GM12873 (cell line): ENCODE data around the gene TRIM71.

Experiments
- TF ChIP-seq, protein P1 (sequence below): IDR thresholded peaks from 2 replicates; pipeline ENCODE4 v1.5.1; 2012; ENCODE audit warnings: low read depth, mild to moderate bottlenecking, moderate library complexity, low read length, control low read depth; ENCODE audit not compliant: insufficient read depth; ENCODE audit errors: missing control alignments

TRIM71 gene

DNA sequence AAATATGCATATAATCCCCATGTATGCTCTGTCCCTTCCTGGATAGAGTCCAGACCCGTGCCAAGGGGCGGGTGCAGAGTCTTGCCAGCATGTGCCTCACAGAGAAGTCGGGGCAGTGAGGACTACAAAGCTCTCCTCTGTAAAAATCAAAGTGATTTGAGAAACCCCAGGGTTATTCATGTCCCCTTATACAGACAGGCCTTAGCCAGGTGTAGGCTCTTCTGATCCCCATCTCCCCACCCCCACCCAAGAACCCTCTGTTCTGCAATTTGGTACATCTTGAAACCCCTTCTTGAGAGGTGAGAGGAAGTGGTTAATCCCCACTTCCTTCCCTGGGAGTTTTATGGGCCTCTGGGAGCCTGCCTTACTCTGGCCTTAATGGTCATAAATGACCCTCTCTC lies 24.7 kb downstream of the TRIM71 start:
- TF ChIP-seq, protein P1, sequence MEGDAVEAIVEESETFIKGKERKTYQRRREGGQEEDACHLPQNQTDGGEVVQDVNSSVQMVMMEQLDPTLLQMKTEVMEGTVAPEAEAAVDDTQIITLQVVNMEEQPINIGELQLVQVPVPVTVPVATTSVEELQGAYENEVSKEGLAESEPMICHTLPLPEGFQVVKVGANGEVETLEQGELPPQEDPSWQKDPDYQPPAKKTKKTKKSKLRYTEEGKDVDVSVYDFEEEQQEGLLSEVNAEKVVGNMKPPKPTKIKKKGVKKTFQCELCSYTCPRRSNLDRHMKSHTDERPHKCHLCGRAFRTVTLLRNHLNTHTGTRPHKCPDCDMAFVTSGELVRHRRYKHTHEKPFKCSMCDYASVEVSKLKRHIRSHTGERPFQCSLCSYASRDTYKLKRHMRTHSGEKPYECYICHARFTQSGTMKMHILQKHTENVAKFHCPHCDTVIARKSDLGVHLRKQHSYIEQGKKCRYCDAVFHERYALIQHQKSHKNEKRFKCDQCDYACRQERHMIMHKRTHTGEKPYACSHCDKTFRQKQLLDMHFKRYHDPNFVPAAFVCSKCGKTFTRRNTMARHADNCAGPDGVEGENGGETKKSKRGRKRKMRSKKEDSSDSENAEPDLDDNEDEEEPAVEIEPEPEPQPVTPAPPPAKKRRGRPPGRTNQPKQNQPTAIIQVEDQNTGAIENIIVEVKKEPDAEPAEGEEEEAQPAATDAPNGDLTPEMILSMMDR, result no peak

DNA sequence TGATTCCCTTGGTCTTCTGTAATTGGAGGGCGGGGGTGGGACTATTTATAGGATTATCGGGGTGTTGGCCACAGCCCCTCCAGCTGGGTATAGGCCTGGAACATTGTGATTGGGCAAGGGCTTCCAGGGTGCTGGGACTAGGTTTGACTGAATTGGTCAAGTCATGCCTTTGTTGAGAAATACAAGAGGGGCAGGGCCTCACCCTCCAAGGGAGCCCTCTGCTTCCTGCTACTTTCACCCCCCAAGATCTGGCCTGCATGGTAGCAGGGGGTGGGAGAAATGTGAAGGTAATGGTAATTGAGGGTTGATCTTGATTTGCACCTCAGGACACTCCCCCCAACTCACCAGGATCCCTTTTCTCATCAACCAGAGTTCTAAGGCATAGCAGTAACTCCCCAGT lies 25.2 kb downstream of the TRIM71 start:
- TF ChIP-seq, protein P1, result no peak

DNA sequence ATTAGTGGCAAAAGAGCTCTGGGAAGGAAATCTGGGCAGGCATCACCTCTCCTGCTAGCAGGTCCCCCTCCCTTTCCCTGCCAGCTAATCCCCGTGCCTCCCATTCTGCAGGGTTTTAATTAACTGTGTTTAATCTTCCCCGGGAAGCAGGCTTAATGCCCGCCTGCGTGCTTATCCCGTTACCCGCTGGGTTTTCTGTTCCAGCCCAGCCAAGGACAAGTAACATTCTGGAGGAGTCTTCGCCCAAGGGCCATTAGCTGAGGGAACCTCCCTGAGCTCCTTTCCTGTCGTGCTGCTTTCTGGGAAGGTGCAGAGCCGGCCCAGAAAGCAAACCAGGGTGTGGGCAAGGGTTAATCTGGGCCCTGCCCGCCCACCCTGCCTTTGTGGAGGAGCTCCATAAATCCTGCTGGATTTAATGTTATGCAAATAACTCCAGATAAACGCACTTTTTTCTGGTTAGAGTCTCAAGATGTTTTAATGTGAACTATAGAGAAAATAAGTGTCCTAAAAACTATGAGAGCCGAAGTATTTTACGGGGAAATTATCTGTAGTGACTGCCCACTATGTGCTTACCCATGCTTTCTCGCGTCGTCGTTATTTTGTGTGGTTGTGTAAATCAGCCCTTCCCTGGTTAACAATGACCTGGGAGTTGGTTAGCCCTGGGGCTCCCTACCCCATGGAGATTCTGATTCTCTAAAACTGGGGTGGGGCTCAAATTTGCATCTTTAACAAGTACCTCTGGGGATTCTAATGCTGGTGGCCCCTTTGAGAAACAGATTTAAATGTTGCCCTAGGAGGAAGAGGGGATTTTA lies 25.9 kb downstream of the TRIM71 start:
- TF ChIP-seq, protein P1, result no peak

DNA sequence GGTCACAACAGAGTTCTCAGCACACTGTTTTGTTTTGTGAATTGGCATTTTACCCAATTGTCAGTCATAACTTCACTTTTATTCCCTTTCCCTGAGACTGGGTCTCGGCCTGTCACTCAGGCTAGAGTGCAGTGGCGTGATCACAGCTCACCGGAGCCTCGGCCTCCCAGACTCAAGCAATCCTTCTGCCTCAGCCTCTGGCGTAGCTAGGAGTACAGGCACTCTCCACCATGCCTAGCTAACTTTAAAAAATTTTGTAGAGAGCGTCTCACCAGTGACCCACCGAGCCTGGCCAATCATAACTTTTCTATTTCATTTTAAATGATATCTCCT lies 26.5 kb downstream of the TRIM71 start:
- TF ChIP-seq, protein P1, result no peak

DNA sequence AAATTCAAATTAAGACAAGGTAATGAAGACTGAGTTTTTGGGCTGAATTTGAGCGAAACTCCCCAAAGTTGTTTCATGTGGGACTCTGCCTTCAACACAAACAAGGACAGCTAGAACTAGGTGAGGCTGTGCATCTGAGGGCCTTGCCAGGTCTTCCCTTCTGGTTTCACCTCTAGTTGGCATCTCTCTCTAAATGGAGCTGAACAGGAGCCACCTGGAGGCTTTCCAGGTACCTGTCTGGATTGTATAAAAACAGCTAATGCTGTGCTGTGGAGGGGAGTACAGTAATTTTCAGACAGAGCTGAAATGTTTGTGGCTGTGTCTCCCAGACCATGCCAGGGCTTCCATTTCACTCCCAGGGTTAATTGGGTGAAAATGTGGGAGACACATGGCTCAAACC lies 27.1 kb downstream of the TRIM71 start:
- TF ChIP-seq, protein P1, result no peak

DNA sequence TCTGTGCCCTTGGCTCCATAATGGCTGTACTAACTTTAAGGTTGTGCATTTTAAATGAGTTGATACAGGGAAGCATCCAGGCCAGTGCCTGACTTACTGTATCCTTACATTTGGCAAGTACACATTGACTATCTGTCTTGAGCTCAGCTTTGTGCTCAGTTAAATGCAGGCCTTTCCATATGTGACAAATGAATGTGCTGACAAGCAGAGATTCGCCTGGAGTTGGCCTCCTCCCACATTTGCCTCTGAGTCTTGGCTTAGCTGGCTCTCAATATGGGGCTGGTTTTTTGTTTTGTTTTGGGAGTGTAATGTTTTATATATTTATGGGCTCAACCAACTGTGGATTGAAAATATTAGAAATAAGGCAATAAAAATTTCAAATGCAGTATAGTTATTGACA lies 29.7 kb downstream of the TRIM71 start:
- TF ChIP-seq, protein P1, result no peak

DNA sequence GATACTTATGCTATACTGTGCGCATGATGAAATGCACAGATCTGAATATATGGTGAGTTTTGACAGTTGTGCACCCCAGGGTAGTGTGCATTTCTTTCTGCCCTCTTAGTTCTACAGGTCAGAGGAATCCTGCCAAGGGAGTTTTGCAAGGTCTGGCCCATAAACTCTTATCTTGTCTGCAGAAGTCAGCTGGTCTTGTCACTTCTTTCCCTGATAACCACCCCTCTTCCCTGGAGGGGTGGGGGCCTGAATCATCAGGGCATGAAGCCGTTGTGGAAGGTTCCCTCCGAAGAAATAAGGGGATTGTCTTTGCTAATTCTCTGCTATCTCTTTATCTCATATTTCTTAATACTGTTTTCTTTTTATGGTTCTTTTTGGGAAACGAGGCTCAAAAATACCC lies 30.4 kb downstream of the TRIM71 start:
- TF ChIP-seq, protein P1, result no peak
